GM21737 (cell line): ENCODE results near the gene KIAA1671.

Experiments
- ATAC-seq: cut with Tn5 transposase; IDR thresholded peaks from one replicate; pipeline ENCODE4 v1.9.1; 2021; ENCODE audit warnings: mild to moderate bottlenecking, moderate library complexity; ENCODE audit not compliant: unreplicated experiment

The KIAA1671 gene

GRCh38 chr22:25134451-25134850, 181.9 kb downstream of the KIAA1671 start:
- ATAC-seq: no peak

DNA sequence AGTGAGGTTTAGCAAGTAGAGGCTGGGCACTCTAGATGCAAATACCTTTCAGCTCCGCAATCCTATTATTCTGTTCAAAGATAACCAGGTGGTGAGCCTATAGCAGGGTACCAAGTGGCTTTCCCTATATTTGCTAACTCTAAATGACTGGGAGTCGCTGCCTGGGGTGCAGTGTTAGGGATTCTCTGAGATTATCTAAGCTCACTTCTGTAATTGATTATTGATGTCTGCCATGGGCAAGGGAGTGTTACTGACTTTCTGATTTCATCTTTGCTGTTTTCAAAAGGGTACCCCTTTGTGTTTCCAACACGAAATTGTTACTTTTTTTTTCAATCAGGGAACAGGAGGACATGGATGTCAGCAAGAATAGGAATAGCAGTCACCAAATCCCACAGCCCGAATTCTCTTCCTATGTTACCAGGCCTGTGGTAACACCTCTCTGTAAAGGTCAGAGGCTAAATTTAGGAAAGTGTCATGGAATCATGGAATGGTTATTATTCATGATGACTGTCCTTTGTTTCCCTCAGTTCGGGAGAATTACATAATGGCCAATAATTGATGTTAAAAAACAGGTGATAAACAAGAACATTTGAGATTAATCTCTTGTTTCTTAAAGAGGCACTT, 184.5 kb downstream of the KIAA1671 start:
- no peak for ATAC-seq

GRCh38 chr22:25137577-25138525, 185.3 kb downstream of the KIAA1671 start:
- ATAC-seq: no peak

DNA sequence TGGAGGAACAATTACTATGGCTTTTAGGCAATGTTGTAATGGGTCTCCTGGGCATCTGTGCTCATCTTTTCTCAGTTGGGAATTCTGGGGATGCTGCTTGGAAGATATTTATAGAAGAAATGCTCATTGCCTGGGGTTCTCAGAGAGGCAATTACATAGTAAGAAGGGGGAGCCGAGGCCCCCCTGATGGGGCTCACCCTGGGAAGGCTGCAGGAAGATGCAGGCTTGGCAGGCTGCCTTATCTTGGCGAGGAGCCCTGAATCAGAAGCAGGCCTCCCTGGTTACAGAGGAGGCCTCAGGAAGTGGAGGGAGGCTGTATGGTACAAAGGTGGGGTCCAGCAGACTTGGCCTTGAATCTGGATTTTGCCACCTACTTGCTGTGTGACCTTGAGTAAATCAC, 186.5 kb downstream of the KIAA1671 start:
- ATAC-seq: no peak

GRCh38 chr22:25142102-25142501, 189.6 kb downstream of the KIAA1671 start:
- no peak for ATAC-seq

GRCh38 chr22:25143156-25144076, 190.9 kb downstream of the KIAA1671 start:
- no peak for ATAC-seq

DNA sequence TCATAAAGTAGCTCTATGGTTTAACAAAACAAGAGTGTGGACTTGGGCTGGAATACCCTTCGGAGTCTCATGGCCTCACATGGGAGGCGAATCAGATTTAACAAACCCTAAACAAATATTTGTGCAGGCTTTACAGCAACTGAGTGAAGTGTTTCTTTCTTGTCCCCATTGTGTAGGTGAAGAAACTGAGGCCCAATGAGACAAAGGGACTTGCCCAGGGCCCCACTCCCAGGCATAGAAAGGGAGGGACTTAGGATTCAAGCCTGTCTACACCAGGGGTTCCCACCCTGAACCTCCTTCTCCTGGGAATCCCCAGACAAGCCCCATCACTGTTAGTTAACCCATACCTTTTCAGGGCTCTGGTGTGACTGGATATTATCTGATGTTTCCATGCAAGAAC, 192.0 kb downstream of the KIAA1671 start:
- ATAC-seq: no peak

DNA sequence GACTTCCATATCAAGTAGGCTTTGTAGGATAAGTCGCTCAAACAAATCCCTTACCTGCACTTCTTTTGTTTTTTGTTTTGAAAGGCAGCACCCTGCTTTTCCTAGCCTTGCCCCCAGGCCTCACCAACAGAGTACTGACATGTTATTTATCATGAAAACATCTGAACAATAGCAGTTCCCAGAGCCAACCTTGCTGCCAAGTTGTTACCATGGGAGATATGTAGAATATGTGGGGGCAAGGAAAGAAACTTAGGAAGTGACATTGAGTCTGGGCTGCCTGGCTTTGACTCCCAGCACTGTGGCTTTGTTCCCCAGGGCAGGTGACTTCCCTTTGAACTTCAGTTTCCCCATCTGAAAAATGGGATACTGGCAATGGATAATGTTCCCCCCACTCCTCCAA, 193.8 kb downstream of the KIAA1671 start:
- ATAC-seq: no peak

- no peak for ATAC-seq
These were observed 194.6 kb downstream of the KIAA1671 start for GRCh38 chr22:25146906-25147641.

- no peak for ATAC-seq
These were observed 195.1 kb downstream of the KIAA1671 start for GRCh38 chr22:25147642-25147928.

GRCh38 chr22:25148149-25148691, 195.7 kb downstream of the KIAA1671 start:
- no peak for ATAC-seq

- no peak for ATAC-seq
These were observed 196.5 kb downstream of the KIAA1671 start for GRCh38 chr22:25149014-25149413.

DNA sequence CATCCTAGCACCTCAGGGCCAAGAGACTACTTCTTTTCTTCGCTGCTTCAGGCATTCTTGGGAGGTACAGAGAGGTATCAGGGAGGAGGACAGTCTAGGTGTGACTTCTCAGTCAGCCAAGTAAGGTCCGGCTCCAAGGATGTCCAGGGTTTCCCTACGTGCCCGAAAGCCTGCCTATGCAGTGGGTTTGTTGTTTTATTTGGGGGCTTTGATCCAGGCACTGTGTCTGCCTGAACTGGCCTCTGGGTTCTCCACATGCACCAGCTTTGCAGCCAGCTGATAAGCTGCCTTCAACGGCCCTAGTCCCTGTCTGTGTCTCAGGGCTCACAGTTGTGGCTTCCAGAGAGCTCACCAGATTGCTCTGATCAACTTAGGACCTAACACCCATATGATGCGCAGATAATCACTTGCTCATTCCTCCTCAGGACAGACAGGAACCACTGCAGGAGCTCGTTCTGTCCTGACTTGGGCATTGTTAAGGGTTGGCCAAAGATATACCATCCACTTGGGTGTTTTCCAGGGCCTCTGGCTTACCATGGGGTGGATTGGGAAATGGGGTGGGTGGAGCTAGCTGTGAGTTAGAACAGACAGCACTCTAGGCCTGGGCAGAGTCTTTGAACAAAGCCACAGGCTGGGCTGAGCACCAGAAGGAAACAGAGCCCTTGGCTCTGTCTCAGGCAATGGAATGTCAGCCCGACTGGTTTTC, 201.6 kb downstream of the KIAA1671 start:
- no peak for ATAC-seq

DNA sequence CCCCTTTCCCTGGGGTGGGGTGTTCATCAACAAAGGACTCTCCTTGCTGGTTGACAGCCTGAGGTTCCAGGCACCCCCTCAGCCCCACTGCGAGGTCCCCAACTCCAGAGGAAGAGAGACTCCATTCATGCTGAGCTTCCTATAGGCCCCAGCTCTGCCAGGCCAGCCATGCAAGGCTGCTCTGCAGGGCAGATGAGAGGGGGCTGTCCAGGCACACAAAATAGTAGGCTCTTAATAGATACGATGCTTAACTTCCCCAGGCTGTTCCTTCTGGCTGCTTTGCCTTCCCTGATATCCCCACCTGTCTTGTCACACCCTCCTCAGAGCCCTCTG, 202.1 kb downstream of the KIAA1671 start:
- no peak for ATAC-seq

DNA sequence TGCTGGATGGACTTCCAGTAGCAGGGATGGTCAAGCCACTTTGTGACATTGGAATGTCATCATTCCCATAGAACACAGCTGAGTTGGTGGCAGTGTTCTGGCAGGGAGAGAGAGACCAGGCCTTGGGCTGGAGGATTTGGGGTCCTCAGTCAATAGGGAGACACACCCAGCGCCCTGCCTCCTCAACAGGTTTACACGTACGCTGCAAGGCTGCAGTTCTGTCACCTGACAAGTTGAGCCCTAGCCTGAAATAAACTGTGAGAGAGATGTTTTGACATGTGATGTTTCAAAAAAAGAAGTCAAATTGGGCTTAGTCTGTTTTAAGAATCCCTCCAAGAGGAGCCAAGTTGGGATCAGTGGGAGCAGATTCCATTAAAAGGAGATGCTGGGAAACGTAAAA, 204.2 kb downstream of the KIAA1671 start:
- no peak for ATAC-seq

DNA sequence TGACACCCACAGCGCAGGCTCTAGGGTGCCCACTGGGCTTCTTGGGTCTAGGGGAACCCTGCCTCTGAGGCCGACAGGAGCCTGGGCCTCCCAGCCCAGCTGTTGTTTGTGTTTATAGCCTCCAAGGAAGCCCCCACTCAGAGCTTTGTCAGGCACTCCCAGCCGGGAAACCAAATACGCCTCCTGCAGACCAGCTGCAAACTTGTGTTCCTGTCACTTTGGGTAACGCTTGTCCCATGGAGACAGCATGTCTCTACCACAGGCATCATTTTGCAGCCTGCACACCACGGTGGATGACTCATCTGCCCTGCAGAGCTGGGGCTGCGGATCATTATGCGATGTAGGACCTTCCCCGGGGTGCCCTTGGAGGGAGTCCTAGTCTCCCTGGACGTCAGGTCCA, 206.5 kb downstream of the KIAA1671 start:
- no peak for ATAC-seq

DNA sequence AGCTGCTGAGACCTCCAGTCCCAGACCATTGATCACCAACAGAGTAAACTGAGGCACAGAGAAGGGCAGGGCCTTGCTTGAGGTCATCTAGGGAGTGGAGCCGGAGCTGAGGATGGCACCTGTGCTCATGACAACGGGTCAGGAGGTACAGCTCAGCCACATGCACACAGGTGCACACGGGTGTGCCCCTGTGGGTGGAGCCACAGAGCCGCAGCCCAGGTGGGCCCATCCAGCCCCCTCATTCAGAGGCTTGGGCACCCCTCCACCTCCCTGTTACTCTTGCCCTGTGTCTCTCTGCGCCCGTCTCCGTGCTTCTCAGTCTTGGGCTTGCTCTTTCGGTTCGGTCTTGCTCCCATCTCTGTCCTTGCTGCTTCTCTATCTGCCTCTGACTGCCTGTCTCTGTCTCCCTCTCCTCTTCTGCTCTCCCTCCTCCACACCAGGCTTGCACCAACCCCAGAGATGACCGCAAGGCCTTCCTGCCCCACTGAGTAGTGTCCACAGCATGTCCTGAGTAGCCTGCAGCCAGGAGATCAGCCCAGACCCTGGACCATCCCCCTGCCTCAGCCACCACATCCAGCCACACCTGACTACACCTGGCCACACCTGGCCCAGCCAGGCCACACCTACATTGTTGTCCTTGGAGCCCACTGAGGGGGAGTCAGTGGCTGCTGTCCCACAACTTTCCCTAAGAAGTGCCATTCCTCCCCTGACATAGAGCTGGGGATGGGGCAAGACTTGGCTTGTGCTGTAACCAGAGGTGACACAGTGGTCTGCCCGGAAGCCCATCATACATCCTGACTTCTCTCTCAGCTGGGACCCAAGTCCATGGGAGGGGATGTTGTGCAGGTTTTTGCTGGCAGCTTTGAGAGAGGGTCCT, 207.8 kb downstream of the KIAA1671 start:
- no peak for ATAC-seq

DNA sequence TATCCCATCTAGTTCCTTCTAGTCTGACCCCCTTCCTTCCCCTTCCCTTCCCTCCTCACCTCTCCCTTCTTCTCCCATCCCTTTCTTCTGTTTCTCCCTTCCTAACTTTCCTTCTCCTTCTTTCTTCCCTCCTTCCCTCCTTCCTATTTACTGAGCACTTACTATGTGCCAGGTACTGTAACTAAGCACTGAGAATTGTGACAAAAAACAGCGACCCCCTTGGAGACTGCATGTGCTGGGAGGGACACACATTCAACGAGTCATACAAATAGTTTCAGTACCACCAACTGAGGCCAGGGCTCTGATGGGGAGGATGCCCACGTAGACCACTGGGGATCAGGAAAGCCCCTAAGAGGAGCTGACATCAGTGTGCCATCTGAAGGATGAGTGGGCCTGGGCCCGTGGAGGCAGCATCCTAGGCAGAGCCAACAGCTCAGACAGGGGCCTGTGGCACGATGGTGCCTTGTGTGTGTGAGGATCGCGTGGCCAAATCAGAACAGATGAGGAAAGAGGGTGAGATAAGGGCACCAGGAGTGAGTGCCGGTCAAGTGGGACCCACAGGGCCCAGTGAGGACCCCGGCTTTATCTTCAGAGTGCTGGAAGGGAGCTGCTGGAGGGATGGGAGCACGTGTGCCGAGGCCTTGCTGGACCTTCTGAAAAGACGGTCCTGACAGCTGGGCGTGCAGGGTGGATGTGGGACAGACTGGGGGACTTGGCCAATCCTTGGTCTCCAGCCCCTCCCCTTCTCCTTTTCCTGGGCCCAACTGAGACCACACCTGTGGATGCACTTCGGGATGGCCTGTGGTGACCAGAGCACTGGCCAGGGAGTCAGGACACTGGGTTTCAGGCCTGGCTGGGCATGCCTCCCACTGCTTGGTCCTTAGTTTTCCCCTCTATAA, 208.8 kb downstream of the KIAA1671 start:
- no peak for ATAC-seq
